GM04504 (cell line): Measurements from ENCODE around the gene IFI30.
"Not testable (repeated sequence)": the region's sequence is repeated elsewhere in the genome, so short reads cannot be mapped to it uniquely, and the experiment has no call there.

Experiments used
- DNase-seq: peaks from one replicate; pipeline ENCODE4 v3.0.0-alpha.2; 2012; ENCODE audit warnings: low read depth

Gene IFI30

DNA sequence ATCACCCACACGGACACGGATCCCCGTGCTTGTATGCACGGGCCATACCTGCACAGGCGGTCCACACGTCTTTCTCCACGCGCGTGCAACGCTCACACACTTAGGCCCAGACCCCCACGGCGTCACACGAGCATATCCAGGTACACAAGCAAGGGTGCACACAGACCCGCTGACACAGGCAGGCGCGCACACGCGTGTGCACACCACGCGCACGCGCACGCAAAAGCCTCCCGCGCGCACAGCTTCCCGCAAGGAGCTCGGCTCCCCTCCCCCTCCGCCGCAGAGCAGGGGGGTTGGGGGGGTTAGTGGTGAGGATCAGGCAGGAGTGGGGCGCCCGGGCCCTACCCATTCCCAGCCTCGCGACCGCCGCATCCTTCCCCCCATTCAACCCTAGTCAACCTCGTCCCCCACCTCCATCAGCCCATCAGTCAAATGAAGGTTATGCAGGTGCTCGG lies 29.8 kb downstream of the IFI30 start:
- no peak for DNase-seq

DNA sequence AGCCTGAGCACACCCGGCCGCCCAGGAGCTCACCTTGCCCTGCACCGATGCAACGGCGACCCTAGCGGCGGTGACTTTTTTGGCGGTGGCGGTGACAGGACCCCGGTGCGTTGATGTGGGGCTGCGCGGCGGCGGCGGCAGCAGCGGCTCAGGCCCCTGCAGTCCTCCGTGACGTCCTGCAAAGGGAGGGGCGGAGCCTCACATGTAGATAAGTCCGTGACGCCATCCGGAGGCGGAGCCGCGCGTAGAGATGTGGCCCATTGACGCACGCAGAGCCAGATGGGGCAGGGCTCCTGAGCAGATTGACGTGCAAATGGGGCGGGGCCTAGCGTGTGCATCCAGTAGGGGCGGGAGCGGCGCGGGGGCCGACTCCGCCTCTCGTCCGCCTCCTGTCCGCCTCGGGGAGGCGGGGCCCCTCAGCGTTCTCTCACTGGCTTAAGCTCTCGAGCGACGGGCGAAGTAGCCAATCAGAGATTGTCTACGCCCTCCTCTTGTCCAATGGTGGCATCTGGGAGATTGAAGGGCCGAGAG lies 30.3 kb downstream of the IFI30 start, which contains the start of gene RAB3A:
RAB3A (minus strand) TSS at position 180 of the 531 bp plus-strand sequence. CDS start 1,302 bp downstream, outside the sequence.
- peak; percentile 100 for DNase-seq

DNA sequence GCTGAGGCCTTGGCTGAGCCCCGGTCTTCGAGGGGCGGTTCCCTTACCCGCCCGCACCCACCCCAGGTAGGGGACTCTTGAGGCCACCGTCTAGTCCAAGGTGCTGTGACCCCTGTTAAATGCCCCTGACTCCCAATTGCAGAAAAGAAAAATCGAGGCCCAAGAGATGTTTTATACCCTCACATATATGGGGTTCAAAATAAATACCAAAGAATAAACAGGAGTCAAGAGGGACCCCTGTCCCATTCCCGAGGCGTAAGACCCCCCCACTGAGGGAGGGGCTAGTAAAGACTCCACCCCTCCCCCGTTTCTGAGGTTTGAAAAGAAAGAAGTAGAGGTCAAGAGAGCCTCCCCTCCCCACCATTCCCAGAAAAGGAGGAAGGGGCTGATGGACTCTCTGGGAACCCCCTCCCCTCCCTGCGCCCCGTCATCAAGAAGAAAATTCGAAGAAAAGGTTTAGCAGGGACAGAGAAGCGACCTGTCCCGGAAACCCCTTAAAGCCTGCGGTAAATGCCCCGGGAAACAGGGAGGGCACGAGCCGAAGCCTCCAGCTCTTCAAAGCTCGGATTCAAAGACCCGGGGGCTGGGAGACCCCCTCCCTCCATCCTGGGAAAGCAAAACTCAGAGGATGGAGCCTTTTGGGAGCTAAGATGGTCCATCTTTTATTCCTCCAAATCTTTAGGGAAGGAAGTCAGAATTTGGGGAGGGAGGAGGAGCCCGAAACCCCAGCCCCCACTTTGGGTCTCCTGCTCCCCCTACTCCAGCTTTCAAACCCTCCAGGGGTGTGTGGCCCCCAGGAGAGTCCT lies 31.0 kb downstream of the IFI30 start:
- DNase-seq, result no peak

DNA sequence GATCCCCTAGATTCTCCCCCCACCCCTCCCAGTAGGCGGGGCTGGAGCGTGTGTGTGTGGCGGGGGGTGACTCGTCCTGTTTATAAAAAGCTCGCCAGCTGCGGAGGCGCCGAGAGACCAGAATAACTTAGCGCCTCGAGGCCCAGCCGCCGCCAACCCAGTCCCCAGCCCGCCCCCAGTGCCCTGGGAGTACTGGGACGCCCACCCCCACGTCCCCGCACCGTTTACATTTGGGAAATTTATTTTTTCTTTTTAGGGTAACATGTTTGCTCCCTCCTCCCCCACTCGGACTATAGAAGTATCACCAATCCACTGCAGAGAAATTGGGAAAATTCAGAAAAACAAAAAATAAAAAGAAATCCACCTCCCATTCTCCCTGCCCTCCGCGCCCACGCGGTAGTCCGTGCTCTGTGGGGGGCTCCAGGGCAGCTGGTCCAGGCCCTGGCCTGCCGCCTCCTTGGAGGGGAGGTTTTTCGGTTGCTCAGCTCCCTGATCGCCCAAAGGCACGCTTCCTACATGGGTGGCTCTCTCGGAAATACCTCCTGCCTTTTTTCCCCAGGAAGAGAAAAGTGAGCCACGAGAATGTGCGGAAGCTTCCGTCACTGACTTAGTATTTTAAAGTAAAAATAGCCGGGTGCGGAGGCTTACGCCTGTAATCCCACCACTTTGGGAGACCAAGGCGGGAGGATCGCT lies 31.7 kb downstream of the IFI30 start:
- peak; percentile 50 for DNase-seq

DNA sequence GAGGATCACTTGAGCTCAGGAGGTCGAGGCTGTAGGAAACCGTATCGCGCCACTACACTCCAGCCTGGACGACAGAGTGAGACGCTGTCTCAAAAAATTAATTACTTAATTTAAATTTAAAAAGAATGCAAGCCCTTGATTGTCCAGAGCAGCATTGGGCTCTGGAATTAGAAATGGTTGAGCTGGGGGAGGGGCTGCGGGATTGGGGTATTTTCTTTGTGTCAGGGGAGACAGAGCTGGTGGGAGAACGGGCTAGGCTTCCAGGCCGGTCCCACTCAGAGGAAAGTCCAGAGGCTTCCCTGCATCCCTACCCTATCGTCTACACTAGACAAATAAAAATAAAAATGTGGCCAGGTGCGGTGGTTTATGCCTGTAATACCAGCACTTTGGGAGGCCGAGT lies 32.4 kb downstream of the IFI30 start:
- DNase-seq, result no peak

DNA sequence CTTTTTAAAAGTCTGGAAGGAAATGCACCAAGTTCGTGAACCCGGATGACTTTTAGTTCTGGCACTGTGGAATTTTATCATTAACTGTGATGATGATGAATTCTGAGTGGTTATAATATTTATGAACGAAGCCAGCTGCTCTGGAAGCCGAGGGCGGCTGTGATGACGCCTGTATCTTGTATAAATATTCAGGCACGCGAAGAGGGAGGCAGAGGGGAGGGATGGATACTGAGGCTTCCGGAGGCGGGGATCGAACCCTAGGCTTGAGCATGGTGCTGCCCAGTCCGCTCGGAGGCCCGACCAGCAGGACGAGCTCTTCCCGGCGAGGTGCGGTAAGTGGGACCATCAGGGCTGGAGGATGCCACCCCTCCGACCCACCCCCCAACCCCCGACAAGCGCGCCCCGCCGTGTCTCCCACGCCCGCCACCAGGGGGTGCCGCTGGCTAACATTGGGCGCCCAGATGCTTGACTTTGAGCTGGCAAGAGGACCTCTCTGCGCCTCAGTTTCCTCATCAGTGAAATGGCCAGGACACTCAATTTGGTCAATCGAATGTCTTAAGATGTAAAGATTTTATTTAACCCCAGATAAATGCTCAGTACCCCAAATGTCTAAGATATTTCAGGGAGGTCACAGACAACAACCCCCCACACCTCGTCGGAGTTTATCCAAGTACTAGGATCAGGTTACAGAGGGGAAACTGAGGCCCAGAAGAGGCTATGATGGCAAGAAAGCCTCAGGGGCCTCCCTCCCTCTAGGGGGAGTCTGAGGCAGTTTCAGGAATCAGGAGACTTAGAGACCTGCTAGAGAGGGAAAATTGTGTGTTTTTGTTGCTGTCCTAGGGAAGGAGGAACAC lies 34.7 kb downstream of the IFI30 start:
- DNase-seq, result peak; percentile 66

DNA sequence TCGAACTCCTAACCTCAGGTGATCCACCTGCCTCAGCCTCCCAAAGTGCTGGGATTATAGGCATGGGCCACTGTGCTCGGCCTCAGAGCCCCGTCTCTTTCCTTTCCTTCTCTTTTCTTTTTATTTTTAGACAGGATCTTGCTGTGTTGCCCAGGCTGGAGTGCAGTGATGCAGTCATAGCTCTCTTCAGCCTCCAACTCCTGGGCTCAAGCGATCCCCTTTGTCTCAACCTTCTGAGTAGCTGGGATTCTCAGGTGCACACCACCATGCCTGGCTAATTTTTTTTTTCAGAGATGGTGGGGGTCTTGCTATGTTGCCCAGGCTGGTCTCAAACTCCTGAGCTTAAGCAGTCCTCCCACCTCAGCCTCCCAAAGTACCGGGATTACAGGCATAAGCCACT lies 36.3 kb downstream of the IFI30 start:
- DNase-seq, result not testable (repeated sequence)

DNA sequence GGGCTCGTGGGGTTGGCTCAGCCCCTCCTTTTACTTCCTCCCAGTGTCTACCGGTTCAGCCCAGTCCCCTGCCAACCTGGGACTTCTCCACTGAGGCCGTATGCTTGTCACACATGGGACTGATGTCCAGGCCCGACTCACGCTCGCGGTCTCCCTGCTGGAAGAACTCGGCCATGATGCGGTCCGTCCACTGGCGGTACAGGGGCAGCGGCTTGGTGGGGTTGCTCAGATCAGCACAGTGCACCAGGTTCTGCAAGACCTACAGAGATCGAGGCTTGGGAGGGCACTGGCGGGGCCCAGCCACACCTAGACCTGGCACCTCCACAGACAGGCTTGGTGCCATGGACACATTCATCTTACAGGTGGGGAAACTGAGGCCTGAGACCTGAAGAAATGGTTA lies 38.1 kb downstream of the IFI30 start:
- no peak for DNase-seq

DNA sequence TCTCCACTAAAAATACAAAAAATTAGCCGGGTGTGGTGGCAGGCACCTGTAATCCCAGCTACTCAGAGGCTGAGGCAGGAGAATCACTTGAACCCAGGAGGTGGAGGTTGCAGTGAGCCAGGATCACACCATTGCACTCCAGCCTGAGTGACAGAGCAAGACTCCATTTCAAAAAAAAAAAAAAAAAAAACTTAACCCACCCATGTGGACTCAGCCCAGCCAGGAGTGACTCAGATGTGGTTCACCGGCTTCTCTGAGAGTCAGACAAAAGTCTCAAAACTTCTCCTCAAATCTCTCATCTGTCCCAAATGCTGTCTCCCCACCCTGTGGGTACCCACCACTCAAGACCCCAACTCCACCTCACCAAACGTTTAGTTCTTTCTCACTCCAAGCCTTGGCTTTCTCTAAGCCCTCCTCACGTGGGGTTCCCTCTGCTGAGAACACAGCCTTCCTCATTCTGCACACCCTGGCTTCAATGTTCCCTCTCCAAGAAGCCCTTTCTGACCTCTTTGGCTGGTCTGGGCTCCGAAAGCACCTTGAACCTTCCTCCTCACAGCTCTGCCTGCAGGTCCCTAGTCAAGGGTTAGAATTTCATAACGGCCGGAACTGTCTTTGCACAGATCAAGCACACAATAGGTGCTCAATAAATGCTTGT lies 41.3 kb downstream of the IFI30 start:
- DNase-seq, result no peak

DNA sequence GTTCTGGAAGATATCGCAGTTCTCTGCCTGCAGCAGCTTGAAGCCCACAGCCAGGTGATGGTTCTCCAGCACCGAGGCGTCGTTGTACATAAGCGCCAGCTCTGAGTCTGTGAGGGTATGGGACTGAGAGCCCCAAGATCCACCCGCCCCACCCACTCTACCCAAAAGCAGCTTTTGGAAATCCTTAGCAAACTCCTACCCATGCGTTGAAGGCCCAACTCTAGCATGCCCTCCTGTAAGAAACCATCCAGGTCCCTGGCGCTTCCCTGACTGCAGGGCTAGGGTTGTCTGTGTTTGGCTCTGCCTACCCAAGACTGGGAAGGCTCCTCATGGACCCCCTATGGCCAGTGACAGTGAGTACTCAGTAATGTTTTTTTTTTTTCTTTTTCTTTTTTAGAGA lies 43.2 kb downstream of the IFI30 start:
- no peak for DNase-seq

DNA sequence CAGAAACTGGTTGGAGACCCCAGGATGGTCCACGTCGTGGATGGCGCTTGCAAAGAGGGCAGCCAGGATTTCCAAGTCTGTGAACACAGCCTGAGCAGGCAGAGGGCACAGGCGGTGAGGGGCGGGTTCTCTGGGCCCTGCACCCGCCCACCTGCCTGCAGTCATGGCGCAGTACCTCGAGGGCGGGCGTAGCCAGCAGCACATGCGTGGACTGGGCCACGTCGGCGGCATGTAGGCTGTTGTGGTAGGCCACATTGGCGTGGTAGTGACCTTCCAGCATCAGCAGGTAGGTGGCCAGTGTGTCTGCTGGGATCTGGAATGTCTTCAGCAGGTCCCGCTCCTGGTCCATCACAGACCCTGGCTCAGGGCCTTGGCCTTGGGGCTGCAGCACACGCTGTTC lies 44.5 kb downstream of the IFI30 start:
- DNase-seq, result no peak

DNA sequence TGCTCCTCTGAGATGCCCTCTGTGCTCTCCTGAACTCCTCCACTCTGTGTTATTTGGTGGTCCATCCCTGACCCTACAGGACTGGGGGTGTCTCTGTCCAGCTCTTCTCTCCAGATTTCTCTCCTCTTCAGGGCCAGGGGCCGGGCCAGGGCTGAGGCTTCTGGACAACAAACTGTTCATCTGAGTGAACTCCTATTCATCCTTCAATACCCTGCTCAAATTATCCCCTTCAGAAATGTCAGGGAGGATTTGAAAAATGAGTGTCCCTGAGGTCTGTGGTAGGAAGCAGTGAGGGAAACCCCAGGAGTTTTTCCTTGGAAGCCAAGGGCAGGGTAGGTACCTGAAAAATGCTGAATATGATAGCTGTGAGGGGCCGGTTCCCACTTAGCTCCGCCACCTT lies 45.0 kb downstream of the IFI30 start:
- DNase-seq, result no peak

DNA sequence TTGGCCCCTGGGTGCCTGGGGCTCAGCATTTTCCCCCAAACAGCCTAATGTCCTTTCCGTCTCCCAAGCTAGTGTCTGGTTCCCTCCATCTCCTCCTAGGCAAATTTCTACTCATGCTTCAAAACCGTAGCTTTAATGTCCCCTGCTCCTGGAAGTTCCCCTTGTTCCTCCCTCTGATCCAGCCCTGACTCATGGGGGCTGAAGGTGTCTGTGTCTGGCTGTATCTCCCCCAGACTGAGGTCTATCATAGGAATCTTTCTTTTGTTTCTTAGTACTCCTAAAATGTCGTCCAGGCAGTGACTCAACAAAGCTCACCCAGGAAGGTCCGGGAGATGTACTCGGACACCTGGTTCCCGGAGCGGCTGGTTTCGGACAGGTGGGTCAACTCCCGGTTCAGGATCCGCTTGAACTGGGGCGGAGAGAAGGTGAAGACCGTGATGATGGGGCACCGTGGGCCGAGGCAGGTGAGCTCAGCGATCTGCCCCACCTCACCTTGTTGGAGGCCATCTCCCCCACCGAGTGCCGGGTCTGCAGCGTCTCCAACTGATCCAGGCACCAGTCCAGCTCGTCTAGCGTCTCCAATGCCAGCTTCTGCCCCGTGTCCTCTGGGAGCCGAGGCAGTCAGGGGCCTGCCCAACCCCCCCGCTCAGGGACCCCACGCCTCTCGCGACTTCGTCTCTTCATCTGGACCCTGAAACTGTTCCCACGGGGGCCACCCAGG lies 46.5 kb downstream of the IFI30 start:
- DNase-seq, result no peak

DNA sequence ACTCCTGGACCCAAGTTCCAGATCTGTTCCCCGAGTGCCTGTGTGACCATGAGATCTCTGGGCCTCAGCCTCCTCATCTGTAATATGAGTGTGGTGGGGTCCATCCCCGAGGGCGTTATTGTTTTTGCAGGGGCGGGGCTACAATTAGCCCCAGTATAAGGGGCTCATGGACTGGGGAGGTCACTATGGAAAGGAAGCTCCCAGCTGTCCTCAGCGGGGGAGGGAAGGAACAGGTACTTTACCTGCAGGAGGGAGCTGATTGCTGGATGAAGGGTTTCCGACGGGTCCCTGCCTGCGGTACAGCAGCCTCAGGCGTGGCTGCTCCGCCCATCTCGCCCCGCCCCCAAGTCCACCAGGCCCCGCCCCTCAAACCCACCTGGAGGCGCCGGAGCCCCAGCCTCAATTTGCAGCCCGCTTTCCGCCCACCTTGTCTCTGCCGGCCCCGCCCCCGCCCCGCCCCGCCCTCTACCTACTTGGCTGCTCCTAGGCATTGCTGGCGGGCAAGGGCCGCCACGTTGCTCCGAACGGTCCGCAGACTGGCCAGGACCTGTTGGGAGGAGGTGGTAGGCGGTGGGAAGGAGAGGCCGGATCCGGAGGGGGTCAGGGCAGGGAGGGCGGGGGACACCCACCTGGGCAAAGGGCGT lies 47.1 kb downstream of the IFI30 start:
- DNase-seq, result no peak

DNA sequence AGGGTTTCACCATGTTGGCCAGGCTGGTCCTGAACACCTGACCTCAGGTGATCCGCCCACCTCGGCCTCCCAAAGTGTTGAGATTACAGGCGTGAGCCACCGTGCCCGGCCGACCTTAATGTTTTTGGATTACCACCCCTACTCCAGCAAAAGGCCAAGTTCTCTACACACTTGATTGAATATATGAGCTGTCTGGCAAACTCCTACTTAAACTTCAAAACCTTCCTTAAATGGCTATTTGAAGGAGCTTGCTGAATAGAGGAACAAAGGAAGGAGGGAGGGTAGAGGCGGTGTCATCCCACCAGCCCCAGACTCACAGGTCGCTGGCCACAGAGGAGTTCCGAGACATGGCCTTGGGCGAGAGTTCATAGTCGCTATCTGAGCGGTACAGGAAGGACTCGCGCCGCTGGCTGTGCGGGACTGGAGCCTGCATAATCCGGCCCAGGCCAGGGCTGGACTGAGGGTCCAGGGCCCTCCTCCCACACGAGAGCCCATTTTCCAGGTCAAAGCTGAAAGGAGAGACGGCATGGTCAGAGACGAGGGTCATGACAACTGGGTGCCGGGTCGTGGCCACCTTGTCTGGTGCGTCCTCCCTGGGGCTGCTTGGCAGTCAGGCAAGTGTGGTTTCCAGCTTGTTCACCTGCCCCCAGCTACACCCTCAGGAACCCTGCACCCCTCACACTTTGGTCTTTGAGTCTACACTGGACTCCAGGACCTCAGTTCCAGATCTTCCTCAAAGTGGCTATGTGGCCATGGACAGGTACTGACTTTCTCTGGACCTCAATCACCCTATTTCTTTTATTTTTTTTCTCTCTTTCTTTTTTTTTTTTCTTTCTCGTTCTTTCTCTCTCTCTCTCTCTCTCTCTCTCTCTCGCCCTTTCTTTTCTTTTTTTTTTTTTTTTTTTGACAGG lies 48.5 kb downstream of the IFI30 start:
- no peak for DNase-seq

DNA sequence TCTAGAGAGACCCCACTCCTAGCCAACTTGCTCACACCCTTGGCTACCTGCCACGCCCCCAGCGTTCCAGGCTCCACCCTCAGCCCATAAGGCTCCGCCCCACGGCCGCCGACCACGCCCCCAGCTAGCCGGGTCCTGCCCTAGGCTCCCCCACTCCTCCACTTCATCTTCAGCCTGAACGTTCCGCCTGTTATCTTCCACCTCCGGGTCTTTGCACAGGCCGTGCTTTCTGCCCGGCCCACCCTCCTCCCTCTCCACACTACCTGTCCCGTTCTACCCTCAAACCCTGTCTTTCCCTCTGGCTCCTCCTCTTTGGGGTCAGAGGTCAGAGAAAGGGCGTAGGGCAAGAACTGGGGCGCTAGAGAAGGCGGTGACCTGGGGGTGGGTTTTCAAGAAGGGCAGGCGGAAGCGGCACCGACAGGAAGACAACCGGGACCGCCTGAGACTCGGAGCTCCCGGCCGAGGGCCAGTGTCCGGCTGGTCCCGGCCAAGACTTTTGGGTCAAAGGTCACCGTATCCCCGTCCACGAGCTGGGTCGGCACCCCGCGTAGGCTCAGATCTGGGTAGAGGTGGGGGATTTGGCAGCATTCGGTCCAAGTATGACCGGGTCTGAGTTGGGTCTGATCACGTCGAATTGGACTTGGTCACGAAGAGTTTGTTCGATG lies 50.4 kb downstream of the IFI30 start:
- DNase-seq, result no peak

DNA sequence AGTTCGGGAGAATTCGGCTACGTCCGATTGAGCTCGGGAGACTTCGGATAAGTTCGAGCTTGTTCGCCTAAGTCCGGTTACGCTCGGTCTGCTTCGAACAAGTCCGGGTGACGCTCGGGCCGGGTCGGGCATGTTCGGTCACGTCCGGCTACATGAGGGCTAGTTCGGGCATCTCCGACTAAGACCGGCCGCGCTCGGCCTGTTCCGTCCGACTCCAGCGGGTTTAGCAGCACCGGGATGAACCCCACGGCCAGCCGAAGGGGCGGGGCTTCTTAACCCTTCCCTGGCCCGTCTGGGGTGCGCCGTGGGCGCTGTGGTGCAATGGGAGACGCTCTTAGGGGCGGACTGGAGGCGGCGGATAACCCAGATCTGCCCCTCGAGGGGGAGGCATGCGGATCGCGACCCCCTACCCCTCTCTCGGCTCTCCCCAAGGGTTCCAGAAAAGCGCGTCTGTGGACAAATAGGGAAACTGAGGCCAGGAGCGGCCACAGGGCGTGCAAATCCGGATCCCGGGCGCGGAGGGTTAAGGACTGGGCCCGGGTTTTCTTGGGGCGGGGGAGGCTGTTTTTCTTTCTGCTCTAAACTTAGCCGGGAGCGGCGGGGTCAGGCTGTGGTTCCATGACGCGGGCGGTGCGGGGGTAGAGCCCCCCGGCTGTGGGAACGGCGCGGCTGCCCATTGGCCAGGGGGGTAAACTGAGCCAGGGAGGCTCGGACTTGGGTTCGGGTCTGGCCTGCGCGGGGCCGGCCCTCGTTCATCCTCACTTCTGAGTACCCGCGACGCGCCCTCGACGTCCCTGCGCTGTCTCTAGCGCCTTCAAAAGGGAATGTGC lies 51.1 kb downstream of the IFI30 start:
- DNase-seq, result peak; percentile 94

DNA sequence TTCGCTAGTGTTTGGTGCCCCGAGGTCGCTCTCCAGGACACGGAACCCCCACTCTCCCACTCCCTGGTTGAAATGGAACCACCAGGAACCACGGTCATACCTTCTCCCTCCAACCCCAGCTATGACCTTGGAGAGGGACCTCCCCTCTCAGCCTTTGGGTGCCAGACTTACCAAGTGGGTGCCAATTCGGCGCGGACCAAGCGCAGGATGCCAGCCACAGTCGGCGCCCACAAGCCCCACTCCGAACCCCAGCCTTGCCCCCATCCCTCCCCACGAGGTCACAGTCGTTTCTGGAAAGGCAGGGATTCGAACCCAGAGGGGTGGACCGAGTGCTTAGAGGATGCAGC lies 51.7 kb downstream of the IFI30 start:
- no peak for DNase-seq
